Activated CD4-positive, alpha-beta T cell treated with anti-CD3 and anti-CD28 coated beads, Interleukin-2, amount 10 ng/mL, durations not matched to agents 7 days and 5 days (primary cell): Measurements from ENCODE around the gene GNAI2. TPM values are rescaled to one million over a fixed set of nuclear protein-coding genes. Genes with fewer than 3 reads are reported as not detected.
A peak's percentile ranks its signal among the peaks of the same experiment; 100 is the strongest.

Experiments
- CTCF ChIA-PET: fragments of 350-600 bp; sonication (Branson Sonifier 250); formaldehyde crosslinking; loops from one replicate; lab custom pipeline; 2021; ENCODE audit warnings: antibody characterized with exemption; lab: Charles Lee
- POLR2A ChIA-PET: fragments of 350-600 bp; sonication (Branson Sonifier 250); formaldehyde crosslinking; loops from one replicate; lab custom pipeline; 2021; ENCODE audit warnings: antibody characterized with exemption; lab: Charles Lee
- DNase-seq: peaks from one replicate; pipeline ENCODE4 v3.0.0-alpha.2; 2020
- H3K27ac Mint-ChIP-seq: one replicate; pipeline ENCODE4 v1.8.0; 2021; ENCODE audit warnings: mild to moderate bottlenecking, moderate library complexity, mixed read lengths
- H3K27me3 Mint-ChIP-seq: one replicate; pipeline ENCODE4 v1.8.0; 2021; ENCODE audit warnings: mixed read lengths
- H3K36me3 Mint-ChIP-seq: one replicate; pipeline ENCODE4 v1.8.0; 2021; ENCODE audit warnings: low read depth, mixed read lengths
- H3K4me1 Mint-ChIP-seq: one replicate; pipeline ENCODE4 v1.8.0; 2021; ENCODE audit warnings: mixed read lengths
- H3K4me3 Mint-ChIP-seq: one replicate; pipeline ENCODE4 v1.8.0; 2021; ENCODE audit warnings: mild to moderate bottlenecking, moderate library complexity, mixed read lengths
- H3K9me3 Mint-ChIP-seq: one replicate; pipeline ENCODE4 v1.8.0; 2021; ENCODE audit warnings: mixed read lengths
- microRNA-seq: library from miRNA; unstranded; fragments of <30 nt; microRNA quantifications from one replicate; pipeline ENCODE4 v1.2.0, GENCODE V29; 2021; ENCODE audit warnings: borderline microRNAs expressed, borderline replicate concordance
- total RNA-seq, 2 experiments: library from RNA; stranded (reverse); gene quantifications; one replicate each; pipeline ENCODE4 v1.2.3, GENCODE V29; 2021

The GNAI2 gene
- total RNA-seq, 2 experiments from 2014 or later, result 489 to 524 TPM

DNA sequence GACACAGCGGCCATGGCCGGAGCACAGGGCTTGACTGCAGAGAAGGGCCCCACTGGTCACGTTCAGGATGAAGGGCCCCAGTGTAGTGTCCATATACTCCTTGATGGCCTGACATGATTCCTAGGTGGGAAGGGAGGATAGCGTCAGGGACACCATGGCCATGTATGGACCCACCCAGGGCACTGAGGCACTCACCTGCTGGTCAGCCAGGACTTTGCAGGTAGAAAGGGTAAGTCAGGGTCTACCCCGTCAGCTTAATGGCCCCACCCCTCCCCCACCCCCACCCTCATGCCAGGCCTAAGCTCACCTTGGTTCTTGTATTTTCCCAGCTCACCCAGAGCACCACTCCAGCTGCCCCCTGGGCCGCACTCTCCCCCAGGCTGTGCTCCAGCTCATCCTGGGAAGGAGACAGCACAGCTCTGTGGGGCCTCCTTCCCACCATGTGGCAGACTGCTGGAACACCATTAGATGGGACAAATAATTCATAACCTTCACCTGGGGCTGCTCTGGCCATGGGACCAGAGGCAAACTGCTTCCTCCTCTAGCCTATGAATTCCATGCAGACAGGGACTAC is 64.8 kb downstream of the GNAI2 start:
- no peak for DNase-seq
- POLR2A ChIA-PET, result no interaction called here
- Mint-ChIP-seq H3K27ac (peak overlapping the region; percentile 100), H3K27me3 (no peaks in the 10 kb centered on the region), H3K9me3 (no peaks in the 10 kb centered on the region), H3K4me3 (peak overlapping the region; percentile 95), H3K4me1 (peaks cover 30% of the 10 kb centered on the region), H3K36me3 (peaks cover 1% of the 10 kb centered on the region)
- CTCF ChIA-PET, result no interaction called here

- H3K4me1 Mint-ChIP-seq, result peaks cover 26% of the 10 kb centered on the region
- CTCF ChIA-PET, result interaction anchor here (0.6 to 1.1 kb wide), 3 partner anchors 15 to 484 kb away, joined by 3 to 4 read pairs (median 4); no protein-coding TSS in a partner anchor
Observed at GRCh38 chr3:50302095-50303012, 66.3 kb downstream of the GNAI2 start.

GRCh38 chr3:50303013-50303815 is 67.2 kb downstream of the GNAI2 start, which contains the start of gene HYAL1:
Gene HYAL1 (minus strand): TSS chr3:50303574. CDS start chr3:50302956, 618 bp downstream.
- no peaks in the 10 kb centered on the region for H3K27me3 Mint-ChIP-seq
- H3K36me3 Mint-ChIP-seq, result no peaks in the 10 kb centered on the region
- no peak for DNase-seq
- ChIA-PET POLR2A (no interaction called here), CTCF (interaction anchor here (0.7 to 1.1 kb wide), 3 partner anchors 14 to 51 kb away, joined by 3 to 4 read pairs (median 4); no protein-coding TSS in a partner anchor)
- no peaks in the 10 kb centered on the region for H3K9me3 Mint-ChIP-seq
- peak within 1 kb of the TSS; percentile 41 for H3K27ac Mint-ChIP-seq
- H3K4me3 Mint-ChIP-seq, result no peak within 1 kb of the TSS
- H3K4me1 Mint-ChIP-seq, result peaks cover 18% of the 10 kb centered on the region

More at GRCh38 chr3:50302095-50303012, 66.3 kb downstream of the GNAI2 start:
- H3K4me3 Mint-ChIP-seq, result no peak overlapping the region
- POLR2A ChIA-PET, result interaction anchor here (0.6 to 0.7 kb wide), 2 partner anchors 67 to 1653 kb away, joined by 3 read pairs; no protein-coding TSS in a partner anchor
- no peaks in the 10 kb centered on the region for H3K27me3 Mint-ChIP-seq
- no peaks in the 10 kb centered on the region for H3K36me3 Mint-ChIP-seq
- no peak overlapping the region for H3K27ac Mint-ChIP-seq
- no peaks in the 10 kb centered on the region for H3K9me3 Mint-ChIP-seq
- DNase-seq, result peak; percentile 5

DNA sequence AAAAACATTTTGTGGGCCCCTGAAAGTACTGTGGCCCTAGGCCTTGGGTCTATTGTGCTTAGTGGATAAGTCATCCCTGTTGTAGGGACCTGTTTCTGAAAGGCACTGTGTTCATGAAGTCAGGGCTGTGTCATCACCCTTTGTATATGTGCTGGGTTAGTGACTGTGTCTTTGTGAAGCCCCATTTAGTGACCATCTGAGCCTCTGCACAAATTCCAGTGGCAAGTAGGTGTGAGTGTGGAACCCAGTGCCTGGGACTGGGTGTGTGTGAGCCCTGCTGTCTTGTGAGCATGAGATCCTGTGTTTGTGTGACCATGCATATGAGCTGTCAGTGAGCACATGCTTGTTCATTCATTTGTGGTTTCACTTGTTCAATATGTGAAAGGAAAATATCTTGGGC is 68.6 kb downstream of the GNAI2 start:
- POLR2A ChIA-PET, result no interaction called here
- DNase-seq, result no peak
- CTCF ChIA-PET, result interaction anchor here (0.9 to 1.8 kb wide), 4 partner anchors 11 to 16 kb away, joined by 4 to 9 read pairs (median 4); no protein-coding TSS in a partner anchor

More for the DNA sequence above, 68.6 kb downstream of the GNAI2 start:
- H3K9me3 Mint-ChIP-seq, result no peaks in the 10 kb centered on the region
- peaks cover 14% of the 10 kb centered on the region for H3K4me1 Mint-ChIP-seq
- H3K4me3 Mint-ChIP-seq, result no peak overlapping the region
- H3K27ac Mint-ChIP-seq, result no peak overlapping the region
- H3K27me3 Mint-ChIP-seq, result no peaks in the 10 kb centered on the region
- H3K36me3 Mint-ChIP-seq, result no peaks in the 10 kb centered on the region

Small RNAs within 50 kb of the gene (microRNA-seq; reads per million reads assigned to microRNA genes)
- gene MIR5787, result not detected

Other genes starting within 250 kb of the GNAI2 start
- gene RBM5, start 147.3 kb upstream of the GNAI2 start, total RNA-seq, result 100 to 1,000 TPM; 212 to 215 TPM
- not detected for gene SEMA3F, start 80.9 kb upstream of the GNAI2 start, total RNA-seq
- gene GNAT1, start 44.6 kb upstream of the GNAI2 start, total RNA-seq, result not detected
- not detected for gene SLC38A3, start 30.9 kb upstream of the GNAI2 start, total RNA-seq
- gene SEMA3B, start 32.9 kb downstream of the GNAI2 start, total RNA-seq, result under 1 TPM; 0.37 to 0.60 TPM
- gene LSMEM2, start 42.9 kb downstream of the GNAI2 start, total RNA-seq, result not detected
- 10 to 100 TPM; 59.4 to 66.0 TPM for gene IFRD2, start 56.2 kb downstream of the GNAI2 start, total RNA-seq
- 10 to 100 TPM in 1 of 2 experiments, 1 to 10 TPM in 1; 9.2 to 10.9 TPM for gene HYAL3, start 63.2 kb downstream of the GNAI2 start, total RNA-seq
- 10 to 100 TPM; 28.9 to 31.7 TPM for gene NAA80, start 63.2 kb downstream of the GNAI2 start, total RNA-seq
- gene HYAL1, start 67.4 kb downstream of the GNAI2 start, total RNA-seq, result under 1 TPM in 1 of 2 experiments, not detected in 1; 0.07 TPM
- gene HYAL2, start 86.5 kb downstream of the GNAI2 start, total RNA-seq, result 1 to 10 TPM; 4.3 to 5.7 TPM
- gene TUSC2, start 92.0 kb downstream of the GNAI2 start, total RNA-seq, result 10 to 100 TPM; 16.1 to 17.7 TPM
- 100 to 1,000 TPM in 1 of 2 experiments, 10 to 100 TPM in 1; 88.3 to 122 TPM for gene RASSF1, start 104.6 kb downstream of the GNAI2 start, total RNA-seq
- gene ZMYND10, start 109.5 kb downstream of the GNAI2 start, total RNA-seq, result 1 to 10 TPM; 3.5 to 3.6 TPM
- gene NPRL2, start 114.6 kb downstream of the GNAI2 start, total RNA-seq, result 10 to 100 TPM; 40.8 to 46.5 TPM
- 10 to 100 TPM; 35.3 to 40.9 TPM for gene CYB561D2, start 114.7 kb downstream of the GNAI2 start, total RNA-seq
- 10 to 100 TPM; 17.5 to 19.2 TPM for gene TMEM115, start 123.3 kb downstream of the GNAI2 start, total RNA-seq